Measurements from ENCODE around the gene SH2D3A. TPM values are rescaled to one million over a fixed set of nuclear protein-coding genes. Genes with fewer than 3 reads are reported as not detected.

The SH2D3A gene
- polyA plus RNA-seq, 1 donor (not counting 4 experiments of a cell fraction or from before 2014, with no cell fraction given): 24.9 TPM

DNA sequence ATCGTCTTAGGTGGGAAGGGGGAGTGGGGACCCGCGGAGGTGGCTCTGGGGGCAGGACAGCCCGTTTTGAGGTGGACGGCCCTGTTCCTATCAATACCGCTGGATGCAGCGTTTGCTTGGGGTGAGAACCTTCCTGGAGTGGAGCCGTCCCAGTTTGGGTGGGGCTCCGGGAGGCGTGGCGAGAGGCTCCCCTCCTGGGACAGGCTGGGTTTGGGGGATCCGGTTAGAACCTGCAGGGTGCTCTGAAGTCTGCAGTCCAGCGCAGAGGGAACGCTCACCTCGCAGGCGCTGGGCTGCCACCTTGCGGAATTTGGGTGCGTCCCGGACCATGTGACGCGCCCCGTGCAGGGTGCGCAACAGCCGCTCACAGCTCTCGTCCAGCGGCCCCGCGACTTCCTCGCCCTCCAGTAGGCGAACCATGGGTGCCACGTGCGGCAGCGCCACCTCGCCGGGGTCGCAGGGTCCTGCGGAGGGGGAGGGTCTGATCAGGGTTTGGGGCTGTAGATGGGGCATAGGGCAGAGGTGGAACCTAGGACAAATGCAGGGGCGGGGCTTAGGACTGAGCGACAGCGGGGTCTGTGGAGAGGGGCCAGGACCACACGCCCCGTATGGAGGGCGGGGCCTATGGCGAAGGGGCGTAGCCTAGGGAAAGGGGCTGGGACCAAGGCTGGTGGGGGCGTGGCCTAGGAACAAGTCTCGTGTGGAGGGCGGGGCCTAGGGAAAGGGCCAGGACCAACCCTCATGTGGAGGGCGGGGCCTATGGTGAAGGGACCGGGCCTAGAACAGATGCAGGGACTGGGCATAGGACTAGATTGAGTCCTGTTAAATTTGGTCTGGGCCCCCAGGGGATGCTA is 13.8 kb downstream of the SH2D3A start:
- DNase-seq (ENCODE audit: low read depth, low spot score) (no peak), FAIRE-seq (peak; percentile 23)
- no peak overlapping the region for H2AFZ ChIP-seq (ENCODE audit: control insufficient read depth, low read length)
- peaks cover 35 to 43% of the 10 kb centered on the region in 2 experiments for H3K36me3 ChIP-seq (ENCODE audit: control insufficient read depth in 2 of 2, extremely low read depth in 1 of 2, insufficient read depth in 2 of 2, low read length in 2 of 2)
- TF ChIP-seq, protein P1, sequence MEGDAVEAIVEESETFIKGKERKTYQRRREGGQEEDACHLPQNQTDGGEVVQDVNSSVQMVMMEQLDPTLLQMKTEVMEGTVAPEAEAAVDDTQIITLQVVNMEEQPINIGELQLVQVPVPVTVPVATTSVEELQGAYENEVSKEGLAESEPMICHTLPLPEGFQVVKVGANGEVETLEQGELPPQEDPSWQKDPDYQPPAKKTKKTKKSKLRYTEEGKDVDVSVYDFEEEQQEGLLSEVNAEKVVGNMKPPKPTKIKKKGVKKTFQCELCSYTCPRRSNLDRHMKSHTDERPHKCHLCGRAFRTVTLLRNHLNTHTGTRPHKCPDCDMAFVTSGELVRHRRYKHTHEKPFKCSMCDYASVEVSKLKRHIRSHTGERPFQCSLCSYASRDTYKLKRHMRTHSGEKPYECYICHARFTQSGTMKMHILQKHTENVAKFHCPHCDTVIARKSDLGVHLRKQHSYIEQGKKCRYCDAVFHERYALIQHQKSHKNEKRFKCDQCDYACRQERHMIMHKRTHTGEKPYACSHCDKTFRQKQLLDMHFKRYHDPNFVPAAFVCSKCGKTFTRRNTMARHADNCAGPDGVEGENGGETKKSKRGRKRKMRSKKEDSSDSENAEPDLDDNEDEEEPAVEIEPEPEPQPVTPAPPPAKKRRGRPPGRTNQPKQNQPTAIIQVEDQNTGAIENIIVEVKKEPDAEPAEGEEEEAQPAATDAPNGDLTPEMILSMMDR (optimal IDR thresholded peaks at IDR 0.05 in 1 of 3, IDR thresholded peaks at IDR 0.05 in 1 of 3, conservative IDR thresholded peaks at IDR 0.05 in 1 of 3; ENCODE audit: extremely low read depth in 1 of 3, insufficient read depth in 2 of 3, low read length in 3 of 3): peak in 2 of 3 experiments; percentile 34 to 62
- no peak for TF ChIP-seq EZH2 (IDR thresholded peaks at IDR 0.05; ENCODE audit: low read length)
- no peak overlapping the region for H3K4me2 ChIP-seq (ENCODE audit: control insufficient read depth, extremely low read depth, insufficient read depth, low read depth, low read length)
- H3K27me3 ChIP-seq (ENCODE audit: control insufficient read depth, extremely low read depth, insufficient read depth, low read length): no peaks in the 10 kb centered on the region
- H3K9ac ChIP-seq (ENCODE audit: control insufficient read depth, extremely low read depth, insufficient read depth, low read length): peak overlapping the region; percentile 33
- H3K9me1 ChIP-seq (ENCODE audit: control insufficient read depth, extremely low read depth, insufficient read depth, low read length): no peaks in the 10 kb centered on the region
- dilution Hi-C loops (cut with MboI; ENCODE audit: extremely low pct_ligation_motif_present, low sequenced_read_pairs): no loop called here
- H3K9me3 ChIP-seq (ENCODE audit: control insufficient read depth, low read depth, low read length): no peaks in the 10 kb centered on the region
- H3K27ac ChIP-seq (ENCODE audit: control insufficient read depth, insufficient read depth, low read length): peak overlapping the region; percentile 64
- peaks cover 12% of the 10 kb centered on the region for H4K20me1 ChIP-seq (ENCODE audit: control insufficient read depth, extremely low read depth, insufficient read depth, low read length)
- H3K79me2 ChIP-seq (ENCODE audit: control insufficient read depth, insufficient read depth, low read length): no peaks in the 10 kb centered on the region
- H3K4me1 ChIP-seq (ENCODE audit: control insufficient read depth, extremely low read depth, insufficient read depth, low read length): no peaks in the 10 kb centered on the region
- H3K4me3 ChIP-seq (ENCODE audit: control insufficient read depth in 2 of 3, extremely low read depth in 1 of 3, insufficient read depth in 2 of 3, low read depth in 1 of 3, low read length in 3 of 3): no peak overlapping the region

DNA sequence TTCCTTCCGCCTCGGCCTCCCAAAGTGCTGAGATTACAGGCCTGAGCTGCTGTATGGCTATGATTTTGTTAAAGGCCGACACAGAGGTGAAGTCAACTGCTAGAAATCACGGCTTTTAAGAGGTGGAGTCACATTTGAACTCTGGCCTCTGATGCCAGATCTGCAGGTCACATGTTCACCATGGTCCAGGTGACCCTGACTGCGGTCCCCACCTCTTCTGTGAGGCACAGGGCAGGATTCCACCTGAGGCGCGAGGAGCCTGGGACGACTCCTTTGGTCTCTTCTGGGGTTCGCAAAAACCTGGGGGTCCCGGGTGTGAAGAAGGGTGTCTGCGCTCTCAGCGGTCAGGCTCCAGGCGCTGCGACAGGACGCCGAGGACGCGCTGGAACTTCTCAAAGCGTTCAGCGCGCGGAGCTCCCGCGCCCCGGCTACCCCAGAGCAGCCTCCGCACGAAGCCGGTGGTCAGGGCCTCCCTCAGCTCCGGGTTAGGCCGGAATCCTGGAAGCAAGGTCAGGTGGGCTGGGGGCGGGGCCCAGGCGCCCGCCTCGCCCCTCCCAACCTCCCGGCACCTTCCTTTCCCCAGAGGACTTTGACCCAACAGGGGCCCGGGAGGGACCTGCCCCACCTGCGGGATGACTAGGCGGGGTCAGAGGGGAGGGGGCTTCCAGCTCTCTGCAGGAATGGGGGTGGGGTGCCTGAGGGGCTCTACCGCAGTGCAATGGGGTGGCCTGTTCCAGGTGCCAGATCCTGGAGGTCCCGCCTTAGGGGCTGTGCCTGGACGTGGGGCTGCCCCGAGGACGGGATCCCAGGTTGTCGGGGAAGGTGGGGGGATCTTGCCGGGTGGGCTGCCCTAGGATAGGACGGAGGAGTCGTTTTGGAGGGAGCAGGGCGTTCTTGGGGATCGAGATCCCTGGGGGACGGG is 14.7 kb downstream of the SH2D3A start:
- dilution Hi-C loops (cut with MboI; ENCODE audit: extremely low pct_ligation_motif_present, low sequenced_read_pairs): no loop called here
- H3K27me3 ChIP-seq (ENCODE audit: control insufficient read depth, extremely low read depth, insufficient read depth, low read length): no peaks in the 10 kb centered on the region
- H3K9me1 ChIP-seq (ENCODE audit: control insufficient read depth, extremely low read depth, insufficient read depth, low read length): no peaks in the 10 kb centered on the region
- H3K4me1 ChIP-seq (ENCODE audit: control insufficient read depth, extremely low read depth, insufficient read depth, low read length): no peaks in the 10 kb centered on the region
- H3K36me3 ChIP-seq (ENCODE audit: control insufficient read depth in 2 of 2, extremely low read depth in 1 of 2, insufficient read depth in 2 of 2, low read length in 2 of 2): peaks cover 37 to 46% of the 10 kb centered on the region in 2 experiments
- no peaks in the 10 kb centered on the region for H3K9me3 ChIP-seq (ENCODE audit: control insufficient read depth, low read depth, low read length)
- no peak overlapping the region for H3K27ac ChIP-seq (ENCODE audit: control insufficient read depth, insufficient read depth, low read length)
- no peak for DNase-seq (ENCODE audit: low read depth, low spot score)
- no peak overlapping the region for H3K4me2 ChIP-seq (ENCODE audit: control insufficient read depth, extremely low read depth, insufficient read depth, low read depth, low read length)
- no peak overlapping the region for H3K4me3 ChIP-seq (ENCODE audit: control insufficient read depth in 2 of 3, extremely low read depth in 1 of 3, insufficient read depth in 2 of 3, low read depth in 1 of 3, low read length in 3 of 3)
- no peak for FAIRE-seq
- no peaks in the 10 kb centered on the region for H3K79me2 ChIP-seq (ENCODE audit: control insufficient read depth, insufficient read depth, low read length)
- no peak overlapping the region for H2AFZ ChIP-seq (ENCODE audit: control insufficient read depth, low read length)
- no peak for TF ChIP-seq EZH2 (IDR thresholded peaks at IDR 0.05; ENCODE audit: low read length)
- TF ChIP-seq, protein P1 (optimal IDR thresholded peaks at IDR 0.05 in 1 of 3, IDR thresholded peaks at IDR 0.05 in 1 of 3, conservative IDR thresholded peaks at IDR 0.05 in 1 of 3; ENCODE audit: extremely low read depth in 1 of 3, insufficient read depth in 2 of 3, low read length in 3 of 3): no peak
- H3K9ac ChIP-seq (ENCODE audit: control insufficient read depth, extremely low read depth, insufficient read depth, low read length): no peak overlapping the region
- H4K20me1 ChIP-seq (ENCODE audit: control insufficient read depth, extremely low read depth, insufficient read depth, low read length): peaks cover 11% of the 10 kb centered on the region
